Activated naive CD4-positive, alpha-beta T cell treated with anti-CD3 and anti-CD28 coated beads for 36 hours (primary cell): Measurements from ENCODE around the gene TRIM16. TPM values are rescaled to one million over a fixed set of nuclear protein-coding genes. Genes with fewer than 3 reads are reported as not detected.
"Not testable (repeated sequence)": the region's sequence is repeated elsewhere in the genome, so short reads cannot be mapped to it uniquely, and the experiment has no call there.

Source experiments
- CTCF ChIA-PET: fragments of 350-600 bp; sonication (Branson Sonifier 250); formaldehyde crosslinking; loops from one replicate; lab custom pipeline; 2021; ENCODE audit warnings: antibody characterized with exemption; lab: Charles Lee
- DNase-seq: peaks from one replicate; pipeline ENCODE4 v3.0.0-alpha.2; 2020
- H3K27ac Mint-ChIP-seq: one replicate; pipeline ENCODE4 v1.8.0; 2021; ENCODE audit warnings: mild to moderate bottlenecking, mixed read lengths
- H3K27me3 Mint-ChIP-seq: one replicate; pipeline ENCODE4 v1.8.0; 2021; ENCODE audit warnings: low read depth, mixed read lengths
- H3K36me3 Mint-ChIP-seq: one replicate; pipeline ENCODE4 v1.8.0; 2021; ENCODE audit warnings: low read depth, mixed read lengths
- H3K4me1 Mint-ChIP-seq: one replicate; pipeline ENCODE4 v1.8.0; 2021; ENCODE audit warnings: low read depth, mixed read lengths
- H3K4me3 Mint-ChIP-seq: one replicate; pipeline ENCODE4 v1.8.0; 2021; ENCODE audit warnings: mild to moderate bottlenecking, moderate library complexity, mixed read lengths
- H3K9me3 Mint-ChIP-seq: one replicate; pipeline ENCODE4 v1.8.0; 2021; ENCODE audit warnings: mixed read lengths
- intact Hi-C: fragments of 100-400 bp; cut with micrococcal nuclease; formaldehyde crosslinking; loops from one replicate; pipeline ENCODE4 v1.15.1; 2023
- total RNA-seq, 2 experiments: library from RNA; stranded (reverse); gene quantifications; one replicate each; pipeline ENCODE4 v1.2.3, GENCODE V29; 2021

The TRIM16 gene
- total RNA-seq, 2 experiments from 2014 or later: 10.0 to 10.4 TPM

GRCh38 chr17:15654401-15654800, 29.7 kb downstream of the TRIM16 start:
- peaks cover 16% of the 10 kb centered on the region for H3K36me3 Mint-ChIP-seq
- H3K27ac Mint-ChIP-seq, DNase-seq, intact Hi-C loops, CTCF ChIA-PET, H3K9me3 Mint-ChIP-seq, H3K27me3 Mint-ChIP-seq, H3K4me3 Mint-ChIP-seq: not testable (repeated sequence)
- H3K4me1 Mint-ChIP-seq: peaks cover 11% of the 10 kb centered on the region

GRCh38 chr17:15652960-15653359, 31.2 kb downstream of the TRIM16 start:
- H3K4me3 Mint-ChIP-seq: no peak overlapping the region
- peaks cover 11% of the 10 kb centered on the region for H3K4me1 Mint-ChIP-seq
- H3K36me3 Mint-ChIP-seq: peaks cover 12% of the 10 kb centered on the region
- CTCF ChIA-PET: no interaction called here
- DNase-seq: no peak
- H3K27me3 Mint-ChIP-seq: no peaks in the 10 kb centered on the region
- no peaks in the 10 kb centered on the region for H3K9me3 Mint-ChIP-seq
- H3K27ac Mint-ChIP-seq: no peak overlapping the region
- intact Hi-C loops: no loop called here

GRCh38 chr17:15651583-15652110, 32.5 kb downstream of the TRIM16 start:
- H3K36me3 Mint-ChIP-seq: peaks cover 4% of the 10 kb centered on the region
- H3K27ac Mint-ChIP-seq: no peak overlapping the region
- CTCF ChIA-PET: no interaction called here
- intact Hi-C loops: no loop called here
- no peaks in the 10 kb centered on the region for H3K27me3 Mint-ChIP-seq
- H3K9me3 Mint-ChIP-seq: no peaks in the 10 kb centered on the region
- DNase-seq: peak; percentile 64
- H3K4me3 Mint-ChIP-seq: no peak overlapping the region
- peaks cover 11% of the 10 kb centered on the region for H3K4me1 Mint-ChIP-seq

GRCh38 chr17:15650741-15651582, 33.1 kb downstream of the TRIM16 start:
- peaks cover 4% of the 10 kb centered on the region for H3K36me3 Mint-ChIP-seq
- H3K4me1 Mint-ChIP-seq: peaks cover 11% of the 10 kb centered on the region
- intact Hi-C loops: no loop called here
- H3K27ac Mint-ChIP-seq: no peak overlapping the region
- no peaks in the 10 kb centered on the region for H3K9me3 Mint-ChIP-seq
- CTCF ChIA-PET: no interaction called here
- no peak overlapping the region for H3K4me3 Mint-ChIP-seq
- no peak for DNase-seq
- no peaks in the 10 kb centered on the region for H3K27me3 Mint-ChIP-seq

GRCh38 chr17:15649861-15650421, 34.2 kb downstream of the TRIM16 start:
- DNase-seq: no peak
- peaks cover 18% of the 10 kb centered on the region for H3K4me1 Mint-ChIP-seq
- no peak overlapping the region for H3K4me3 Mint-ChIP-seq
- H3K27me3 Mint-ChIP-seq: no peaks in the 10 kb centered on the region
- CTCF ChIA-PET: no interaction called here
- intact Hi-C loops: no loop called here
- H3K36me3 Mint-ChIP-seq: peaks cover 4% of the 10 kb centered on the region
- H3K27ac Mint-ChIP-seq: no peak overlapping the region
- no peaks in the 10 kb centered on the region for H3K9me3 Mint-ChIP-seq

- H3K4me1 Mint-ChIP-seq: peaks cover 18% of the 10 kb centered on the region
- CTCF ChIA-PET: no interaction called here
- H3K27me3 Mint-ChIP-seq: no peaks in the 10 kb centered on the region
- no peak for DNase-seq
- intact Hi-C loops: no loop called here
- H3K27ac Mint-ChIP-seq: no peak overlapping the region
- H3K36me3 Mint-ChIP-seq: peaks cover 1% of the 10 kb centered on the region
- no peaks in the 10 kb centered on the region for H3K9me3 Mint-ChIP-seq
- H3K4me3 Mint-ChIP-seq: no peak overlapping the region
Measured at GRCh38 chr17:15648386-15648785, 35.7 kb downstream of the TRIM16 start.

GRCh38 chr17:15645942-15646312, 38.2 kb downstream of the TRIM16 start:
- H3K4me3 Mint-ChIP-seq, CTCF ChIA-PET, H3K4me1 Mint-ChIP-seq, DNase-seq, H3K27ac Mint-ChIP-seq, H3K36me3 Mint-ChIP-seq, intact Hi-C loops, H3K9me3 Mint-ChIP-seq, H3K27me3 Mint-ChIP-seq: not testable (repeated sequence)

GRCh38 chr17:15645099-15645941, 38.8 kb downstream of the TRIM16 start:
- H3K27ac Mint-ChIP-seq, H3K27me3 Mint-ChIP-seq, H3K36me3 Mint-ChIP-seq, H3K4me1 Mint-ChIP-seq, CTCF ChIA-PET, H3K4me3 Mint-ChIP-seq, H3K9me3 Mint-ChIP-seq, intact Hi-C loops: not testable (repeated sequence)
- DNase-seq: peak; percentile 14

GRCh38 chr17:15642505-15643251, 41.4 kb downstream of the TRIM16 start:
- H3K9me3 Mint-ChIP-seq, H3K4me3 Mint-ChIP-seq, DNase-seq, H3K27me3 Mint-ChIP-seq, CTCF ChIA-PET, H3K4me1 Mint-ChIP-seq, intact Hi-C loops, H3K27ac Mint-ChIP-seq, H3K36me3 Mint-ChIP-seq: not testable (repeated sequence)

GRCh38 chr17:15642014-15642413, 42.1 kb downstream of the TRIM16 start:
- H3K9me3 Mint-ChIP-seq, H3K4me3 Mint-ChIP-seq, CTCF ChIA-PET, DNase-seq, intact Hi-C loops, H3K27me3 Mint-ChIP-seq, H3K27ac Mint-ChIP-seq, H3K36me3 Mint-ChIP-seq, H3K4me1 Mint-ChIP-seq: not testable (repeated sequence)

GRCh38 chr17:15630930-15631453, 53.1 kb downstream of the TRIM16 start:
- H3K9me3 Mint-ChIP-seq, DNase-seq, H3K4me3 Mint-ChIP-seq, intact Hi-C loops, H3K4me1 Mint-ChIP-seq, H3K27me3 Mint-ChIP-seq, H3K27ac Mint-ChIP-seq, CTCF ChIA-PET: not testable (repeated sequence)
- H3K36me3 Mint-ChIP-seq: peaks cover 12% of the 10 kb centered on the region

- CTCF ChIA-PET, H3K27me3 Mint-ChIP-seq: not testable (repeated sequence)
Measured at GRCh38 chr17:15629991-15630390, 54.1 kb downstream of the TRIM16 start.

More at GRCh38 chr17:15629991-15630390, 54.1 kb downstream of the TRIM16 start:
- intact Hi-C loops, DNase-seq, H3K9me3 Mint-ChIP-seq, H3K4me1 Mint-ChIP-seq, H3K4me3 Mint-ChIP-seq, H3K27ac Mint-ChIP-seq: not testable (repeated sequence)
- peaks cover 12% of the 10 kb centered on the region for H3K36me3 Mint-ChIP-seq
